Upper lobe of right lung (tissue), 1 donor: Measurements from ENCODE around the gene HARS2. TPM values are rescaled to one million over a fixed set of nuclear protein-coding genes. Genes with fewer than 3 reads are reported as not detected.
A peak's percentile ranks its signal among the peaks of the same experiment; 100 is the strongest.
"Not testable (repeated sequence)": the region's sequence is repeated elsewhere in the genome, so short reads cannot be mapped to it uniquely, and the experiment has no call there.

Experiments used
- ATAC-seq: fragments of 200-7000 bp; cut with Tn5 transposase; one replicate; pipeline ENCODE4 v1.9.1; 2020; ENCODE audit warnings: mild to moderate bottlenecking, moderate library complexity
- DNase-seq: peaks from one replicate; pipeline ENCODE4 v3.0.0-alpha.2; 2020
- H3K27ac ChIP-seq: fragments of 200-600 bp; one replicate; pipeline ENCODE4 v1.8.0; 2022
- H3K27me3 ChIP-seq: fragments of 200-600 bp; one replicate; pipeline ENCODE4 v1.8.0; 2022; ENCODE audit warnings: mild to moderate bottlenecking
- H3K36me3 ChIP-seq: fragments of 200-600 bp; one replicate; pipeline ENCODE4 v1.8.0; 2022
- H3K4me1 ChIP-seq: fragments of 200-600 bp; one replicate; pipeline ENCODE4 v1.8.0; 2022
- H3K4me3 ChIP-seq: fragments of 200-600 bp; one replicate; pipeline ENCODE4 v1.8.0; 2022; ENCODE audit warnings: mild to moderate bottlenecking
- H3K9me3 ChIP-seq: fragments of 200-600 bp; one replicate; pipeline ENCODE4 v1.8.0; 2022
- CTCF ChIP-seq: fragments of 200-600 bp; IDR thresholded peaks from one replicate; pipeline ENCODE4 v1.8.0; 2022; ENCODE audit warnings: antibody characterized with exemption
- intact Hi-C: fragments of 100-400 bp; cut with DNase I; formaldehyde crosslinking; loops from one replicate; pipeline ENCODE4 v1.11.0; 2022
- total RNA-seq: library from RNA; stranded (reverse); fragmentation: NEBNext Ultra II Directional; extraction: Animal tissue kit (Norgen Biotek cat#: 25700); gene quantifications from one replicate; pipeline ENCODE4 v1.2.1, GENCODE V29; 2021
- donor health status: DM: no; HTN: yes; CAD: no; lungs with severe emphysema.

HARS2 gene
- total RNA-seq, 1 donor from 2014 or later = 23.1 TPM

- no peak for DNase-seq
- no peak for TF ChIP-seq CTCF
- Histone ChIP-seq H3K4me1 (peaks cover 27% of the 10 kb centered on the region), H3K36me3 (peaks cover 53% of the 10 kb centered on the region), H3K27me3 (no peaks in the 10 kb centered on the region), H3K9me3 (no peaks in the 10 kb centered on the region), H3K4me3 (peak overlapping the region; percentile 70), H3K27ac (peak overlapping the region; percentile 85)
- intact Hi-C loops = no loop called here
- ATAC-seq = no peak
Observed at GRCh38 chr5:140690376-140690932, 801 bp upstream of the HARS2 start.

- DNase-seq = no peak
- H3K4me1 ChIP-seq = peaks cover 27% of the 10 kb centered on the region
- no peak for TF ChIP-seq CTCF
- no peaks in the 10 kb centered on the region for H3K27me3 ChIP-seq
- intact Hi-C loops = no loop called here
- no peak overlapping the region for H3K27ac ChIP-seq
- H3K9me3 ChIP-seq = no peaks in the 10 kb centered on the region
- peaks cover 60% of the 10 kb centered on the region for H3K36me3 ChIP-seq
- no peak for ATAC-seq
- no peak overlapping the region for H3K4me3 ChIP-seq
Observed at GRCh38 chr5:140694276-140694675, 3.0 kb downstream of the HARS2 start.

- Histone ChIP-seq H3K9me3 (no peaks in the 10 kb centered on the region), H3K4me1 (peaks cover 28% of the 10 kb centered on the region), H3K36me3 (peaks cover 70% of the 10 kb centered on the region), H3K27me3 (no peaks in the 10 kb centered on the region), H3K27ac (no peak overlapping the region), H3K4me3 (no peak overlapping the region)
- TF ChIP-seq CTCF = no peak
- DNase-seq (no peak), ATAC-seq (no peak)
- intact Hi-C loops = no loop called here
Observed at GRCh38 chr5:140696891-140697492, 5.7 kb downstream of the HARS2 start.

GRCh38 chr5:140700177-140701144 lies 9.2 kb downstream of the HARS2 start, which contains the start of gene ZMAT2:
Gene ZMAT2, plus strand, starts transcription at chr5:140700447. Its CDS starts 14 bp downstream, at chr5:140700461.
- Histone ChIP-seq H3K4me3 (peak within 1 kb of the TSS; percentile 90), H3K9me3 (no peaks in the 10 kb centered on the region), H3K36me3 (peaks cover 83% of the 10 kb centered on the region), H3K4me1 (peaks cover 12% of the 10 kb centered on the region), H3K27ac (peak within 1 kb of the TSS; percentile 80), H3K27me3 (no peaks in the 10 kb centered on the region)
- DNase-seq (peak; percentile 95), ATAC-seq (peak; percentile 99)
- intact Hi-C loops = no loop called here
- TF ChIP-seq CTCF = no peak

GRCh38 chr5:140707812-140708211 lies 16.6 kb downstream of the HARS2 start:
- Histone ChIP-seq H3K36me3 (peaks cover 46% of the 10 kb centered on the region), H3K27ac (no peak overlapping the region), H3K9me3 (no peaks in the 10 kb centered on the region), H3K27me3 (no peaks in the 10 kb centered on the region), H3K4me3 (no peak overlapping the region), H3K4me1 (peaks cover 11% of the 10 kb centered on the region)
- no peak for DNase-seq
- ATAC-seq = no peak
- TF ChIP-seq CTCF = no peak
- intact Hi-C loops = no loop called here

- H3K9me3 ChIP-seq, H3K4me3 ChIP-seq, DNase-seq, ATAC-seq, H3K27me3 ChIP-seq, H3K27ac ChIP-seq, intact Hi-C loops: not testable (repeated sequence)
- H3K4me1 ChIP-seq = peaks cover 11% of the 10 kb centered on the region
- H3K36me3 ChIP-seq = peaks cover 36% of the 10 kb centered on the region
Observed at GRCh38 chr5:140708787-140709186, 17.5 kb downstream of the HARS2 start.
